GM12891 (cell line): ENCODE results near the gene DGKI.

Experiments used
- POLR2A ChIP-seq: IDR thresholded peaks from 2 replicates; pipeline ENCODE4 v1.6.1; 2011; ENCODE audit warnings: low read depth, low read length, control low read depth
- POLR2AphosphoS5 ChIP-seq: IDR thresholded peaks from 2 replicates; pipeline ENCODE4 v1.6.1; 2011; ENCODE audit warnings: low read depth, low read length, control low read depth

DNA sequence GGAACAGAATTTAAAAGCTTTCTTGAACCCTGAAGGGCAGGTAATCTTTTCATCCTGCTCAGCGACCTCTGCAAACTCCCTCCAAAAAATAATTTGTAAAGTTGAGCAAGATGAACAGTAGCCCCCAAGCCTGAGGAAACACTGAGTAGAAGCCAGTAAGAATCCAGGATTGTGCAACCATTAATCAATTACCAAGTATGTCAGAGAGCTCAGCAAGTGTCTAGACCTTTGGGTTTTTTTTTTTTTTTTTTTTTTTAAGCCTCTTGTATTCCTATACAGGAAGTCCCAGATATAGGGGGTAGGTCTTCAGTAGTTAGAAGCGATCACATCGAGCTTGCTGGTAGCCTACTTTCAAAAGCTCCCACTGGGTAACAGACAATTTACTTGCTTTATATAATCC, 155.2 kb downstream of the DGKI start:
- TF ChIP-seq POLR2A (no peak), POLR2AphosphoS5 (no peak)
